Keratinocyte (primary cell): ENCODE results near the gene EVL. TPM values are rescaled to one million over a fixed set of nuclear protein-coding genes. Genes with fewer than 3 reads are reported as not detected.

ENCODE experiments used
- DNase-seq: peaks from one replicate; pipeline ENCODE4 v3.0.0-alpha.2; 2011; ENCODE audit warnings: low read depth, missing footprints, low spot score
- FAIRE-seq: peaks from 2 replicates; lab custom pipeline; 2011; peaks lifted over from hg19 to GRCh38; lab: Jason Lieb, UNC
- H2AFZ ChIP-seq: 2 replicates; pipeline ENCODE4 v1.6.0; 2012; ENCODE audit warnings: low read length, control low read depth, inconsistent platforms; ENCODE audit not compliant: control insufficient read depth
- H3K27ac ChIP-seq: 2 replicates; pipeline ENCODE4 v1.5.1; 2011; ENCODE audit warnings: low read length; ENCODE audit not compliant: control insufficient read depth, insufficient read depth
- H3K27me3 ChIP-seq: 3 replicates; pipeline ENCODE4 v1.6.0; 2011; ENCODE audit warnings: low read length; ENCODE audit not compliant: control insufficient read depth, insufficient read depth; ENCODE audit errors: extremely low read depth
- H3K36me3 ChIP-seq, 2 experiments: 2 replicates in 1 of 2; 3 replicates in 1 of 2; pipeline ENCODE4 v1.5.1; 2011; ENCODE audit warnings: low read length in 2 of 2, mild to moderate bottlenecking in 1 of 2; ENCODE audit not compliant: control insufficient read depth in 2 of 2, insufficient read depth in 2 of 2; ENCODE audit errors: extremely low read depth in 1 of 2
- H3K4me1 ChIP-seq: 3 replicates; pipeline ENCODE4 v1.5.1; 2011; ENCODE audit warnings: low read length; ENCODE audit not compliant: control insufficient read depth, insufficient read depth; ENCODE audit errors: extremely low read depth
- H3K4me2 ChIP-seq: 3 replicates; pipeline ENCODE4 v1.6.0; 2011; ENCODE audit warnings: low read depth, low read length; ENCODE audit not compliant: control insufficient read depth, insufficient read depth; ENCODE audit errors: extremely low read depth
- H3K4me3 ChIP-seq, 3 experiments: fragments of 200-600 bp in 1 of 3; sonication (generic) in 1 of 3; 2 replicates in 2 of 3; 3 replicates in 1 of 3; pipeline ENCODE4 v1.5.1; 2011 to 2016; ENCODE audit warnings: low read length in 3 of 3, mild to moderate bottlenecking in 3 of 3, control low read depth in 2 of 3, inconsistent platforms in 1 of 3, low read depth in 1 of 3, mixed read lengths in 1 of 3, mixed run types in 1 of 3, moderate library complexity in 1 of 3; ENCODE audit not compliant: control insufficient read depth in 2 of 3, insufficient read depth in 2 of 3; ENCODE audit errors: extremely low read depth in 1 of 3
- H3K79me2 ChIP-seq: 2 replicates; pipeline ENCODE4 v1.6.0; 2012; ENCODE audit warnings: low read length; ENCODE audit not compliant: control insufficient read depth, insufficient read depth
- H3K9ac ChIP-seq: 3 replicates; pipeline ENCODE4 v1.6.0; 2011; ENCODE audit warnings: low read length; ENCODE audit not compliant: control insufficient read depth, insufficient read depth; ENCODE audit errors: extremely low read depth
- H3K9me1 ChIP-seq: 3 replicates; pipeline ENCODE4 v1.6.0; 2011; ENCODE audit warnings: low read length; ENCODE audit not compliant: control insufficient read depth, insufficient read depth; ENCODE audit errors: extremely low read depth
- H3K9me3 ChIP-seq: 2 replicates; pipeline ENCODE4 v1.5.1; 2012; ENCODE audit warnings: low read depth, low read length; ENCODE audit not compliant: control insufficient read depth
- H4K20me1 ChIP-seq: 3 replicates; pipeline ENCODE4 v1.6.0; 2011; ENCODE audit warnings: low read length; ENCODE audit not compliant: control insufficient read depth, insufficient read depth; ENCODE audit errors: extremely low read depth
- CTCF ChIP-seq, 3 experiments: IDR thresholded peaks in 1 of 3; conservative IDR thresholded peaks in 1 of 3; optimal IDR thresholded peaks in 1 of 3; 2 replicates in 2 of 3; 3 replicates in 1 of 3; pipeline versions ENCODE3 to v1.5.1; 2011; ENCODE audit warnings: low read length in 3 of 3, mild to moderate bottlenecking in 3 of 3, moderate library complexity in 2 of 3, control low read depth in 1 of 3, inconsistent platforms in 1 of 3; ENCODE audit not compliant: insufficient read depth in 2 of 3; ENCODE audit errors: extremely low read depth in 1 of 3
- EZH2 ChIP-seq: IDR thresholded peaks from one replicate; pipeline ENCODE4 v1.6.1; 2012; ENCODE audit warnings: inconsistent platforms, mild to moderate bottlenecking, low read length, moderate library complexity
- dilution Hi-C: fragments of 300-500 bp; cut with MboI; formaldehyde crosslinking; loops from one replicate; pipeline ENCODE4 v1.7.0; 2020; ENCODE audit warnings: low sequenced_read_pairs; ENCODE audit not compliant: extremely low pct_ligation_motif_present
- polyA minus RNA-seq, 3 experiments: library from RNA; depleted of rRNA, polyadenylated mRNA; stranded (reverse); fragments of >200 nt; gene quantifications; 1 replicate in 1 of 3; 2 replicates in 1 of 3; 3 replicates in 1 of 3; pipeline ENCODE4 v1.2.3, GENCODE V29; 2011
- polyA plus RNA-seq, 5 experiments: library from polyadenylated mRNA; depleted of rRNA in 3 of 5; stranded (reverse) in 3 of 5; stranded (forward) in 1 of 5; unstranded in 1 of 5; fragments of >200 nt; gene quantifications; 1 replicate in 1 of 5; 2 replicates in 3 of 5; 3 replicates in 1 of 5; pipeline versions ENCODE4 v1.2.1 to v1.2.3, GENCODE V29; 2011 to 2012; ENCODE audit warnings: missing spikeins in 2 of 5, low read depth in 1 of 5, low replicate concordance in 1 of 5

The EVL gene
- polyA plus RNA-seq (12.0 to 16.2 TPM (median 13.2 TPM) in 3 replicates), polyA minus RNA-seq (8.2 to 26.8 TPM (median 10.1 TPM) in 3 replicates)
- polyA plus RNA-seq (2011; ENCODE audit: low read depth): 32.6 TPM
- polyA plus RNA-seq (2011; cell fraction: cytosol; rRNA removed): 9.4 and 13.2 TPM in 2 replicates
- 52.6 and 66.7 TPM in 2 replicates for polyA plus RNA-seq (2011; cell fraction: nucleus; rRNA removed)
- 13.1 and 17.6 TPM in 2 replicates for polyA plus RNA-seq (2012; ENCODE audit: low replicate concordance)
- 11.3 TPM for polyA minus RNA-seq (2011; cell fraction: cytosol; rRNA and poly(A)+ RNA removed)
- polyA minus RNA-seq (2011; cell fraction: nucleus; rRNA and poly(A)+ RNA removed): 11.3 and 19.3 TPM in 2 replicates

GRCh38 chr14:100065111-100065871, at the start of gene EVL:
Gene EVL (plus strand): TSS chr14:100065422. CDS start chr14:100065501, 79 bp downstream.
- Histone ChIP-seq H3K27me3 (no peaks in the 10 kb centered on the region), H3K36me3 (no peaks in the 10 kb centered on the region), H3K4me3 (no peak within 1 kb of the TSS), H3K9me3 (no peaks in the 10 kb centered on the region), H4K20me1 (no peaks in the 10 kb centered on the region), H3K4me2 (no peak within 1 kb of the TSS), H3K9ac (no peak within 1 kb of the TSS), H3K27ac (no peak within 1 kb of the TSS), H2AFZ (no peak within 1 kb of the TSS), H3K9me1 (no peaks in the 10 kb centered on the region), H3K79me2 (no peaks in the 10 kb centered on the region), H3K4me1 (peaks cover 19% of the 10 kb centered on the region)
- FAIRE-seq: no peak
- DNase-seq: no peak
- dilution Hi-C loops: no loop called here
- TF ChIP-seq CTCF (optimal IDR thresholded peaks at IDR 0.05 in 1 of 3, IDR thresholded peaks at IDR 0.05 in 1 of 3, conservative IDR thresholded peaks at IDR 0.05 in 1 of 3; ENCODE audit: extremely low read depth in 1 of 3, insufficient read depth in 2 of 3, low read length in 3 of 3) (no peak), EZH2 (no peak)

GRCh38 chr14:100017553-100017952, 47.7 kb upstream of the EVL start:
- Histone ChIP-seq H3K9me3 (no peaks in the 10 kb centered on the region), H3K36me3 (no peaks in the 10 kb centered on the region), H4K20me1 (no peaks in the 10 kb centered on the region), H2AFZ (no peak overlapping the region), H3K9me1 (no peaks in the 10 kb centered on the region), H3K4me3 (no peak overlapping the region), H3K79me2 (no peaks in the 10 kb centered on the region), H3K9ac (no peak overlapping the region), H3K4me1 (no peaks in the 10 kb centered on the region), H3K27me3 (no peaks in the 10 kb centered on the region), H3K4me2 (no peak overlapping the region), H3K27ac (no peak overlapping the region)
- dilution Hi-C loops: no loop called here
- no peak for TF ChIP-seq EZH2
- no peak for TF ChIP-seq CTCF (optimal IDR thresholded peaks at IDR 0.05 in 1 of 3, IDR thresholded peaks at IDR 0.05 in 1 of 3, conservative IDR thresholded peaks at IDR 0.05 in 1 of 3; ENCODE audit: extremely low read depth in 1 of 3, insufficient read depth in 2 of 3, low read length in 3 of 3)
- FAIRE-seq: no peak
- no peak for DNase-seq
